ENCODE results near the gene BLACAT1.

The BLACAT1 gene

GRCh38 chr1:205475855-205476254, 20.0 kb upstream of the BLACAT1 start:
- Mint-ChIP-seq H3K4me1 (ENCODE audit: low read depth) (peaks cover 22% of the 10 kb centered on the region), H3K36me3 (peaks cover 7% of the 10 kb centered on the region), H3K27me3 (peaks cover 26% of the 10 kb centered on the region), H3K27ac (no peak overlapping the region), H3K4me3 (no peak overlapping the region), H3K9me3 (ENCODE audit: low read depth) (peaks cover 16% of the 10 kb centered on the region)

GRCh38 chr1:205474571-205474970, 18.7 kb upstream of the BLACAT1 start:
- no peak overlapping the region for H3K27ac Mint-ChIP-seq
- peaks cover 9% of the 10 kb centered on the region for H3K4me1 Mint-ChIP-seq (ENCODE audit: low read depth)
- peaks cover 26% of the 10 kb centered on the region for H3K27me3 Mint-ChIP-seq
- peaks cover 16% of the 10 kb centered on the region for H3K9me3 Mint-ChIP-seq (ENCODE audit: low read depth)
- H3K36me3 Mint-ChIP-seq, result peaks cover 7% of the 10 kb centered on the region
- no peak overlapping the region for H3K4me3 Mint-ChIP-seq

GRCh38 chr1:205473966-205474365, 18.1 kb upstream of the BLACAT1 start:
- peaks cover 16% of the 10 kb centered on the region for H3K9me3 Mint-ChIP-seq (ENCODE audit: low read depth)
- no peak overlapping the region for H3K4me3 Mint-ChIP-seq
- peaks cover 8% of the 10 kb centered on the region for H3K4me1 Mint-ChIP-seq (ENCODE audit: low read depth)
- peaks cover 26% of the 10 kb centered on the region for H3K27me3 Mint-ChIP-seq
- H3K27ac Mint-ChIP-seq, result no peak overlapping the region
- peaks cover 7% of the 10 kb centered on the region for H3K36me3 Mint-ChIP-seq

- Mint-ChIP-seq H3K27me3 (peaks cover 26% of the 10 kb centered on the region), H3K9me3 (ENCODE audit: low read depth) (peaks cover 16% of the 10 kb centered on the region), H3K4me1 (ENCODE audit: low read depth) (peaks cover 8% of the 10 kb centered on the region), H3K4me3 (no peak overlapping the region), H3K36me3 (peaks cover 7% of the 10 kb centered on the region), H3K27ac (no peak overlapping the region)
These were observed 17.6 kb upstream of the BLACAT1 start for GRCh38 chr1:205473475-205473874.

- H3K27me3 Mint-ChIP-seq, result peaks cover 26% of the 10 kb centered on the region
- H3K27ac Mint-ChIP-seq, result no peak overlapping the region
- peaks cover 8% of the 10 kb centered on the region for H3K4me1 Mint-ChIP-seq (ENCODE audit: low read depth)
- H3K36me3 Mint-ChIP-seq, result peaks cover 7% of the 10 kb centered on the region
- H3K4me3 Mint-ChIP-seq, result no peak overlapping the region
- peaks cover 16% of the 10 kb centered on the region for H3K9me3 Mint-ChIP-seq (ENCODE audit: low read depth)
These were observed 17.0 kb upstream of the BLACAT1 start for GRCh38 chr1:205472737-205473441.

- Mint-ChIP-seq H3K27ac (no peak overlapping the region), H3K4me3 (no peak overlapping the region), H3K9me3 (ENCODE audit: low read depth) (peaks cover 6% of the 10 kb centered on the region), H3K4me1 (ENCODE audit: low read depth) (peaks cover 8% of the 10 kb centered on the region), H3K36me3 (peaks cover 6% of the 10 kb centered on the region), H3K27me3 (peaks cover 25% of the 10 kb centered on the region)
These were observed 14.3 kb upstream of the BLACAT1 start for GRCh38 chr1:205470131-205470530.

- no peak overlapping the region for H3K4me3 Mint-ChIP-seq
- no peaks in the 10 kb centered on the region for H3K4me1 Mint-ChIP-seq (ENCODE audit: low read depth)
- H3K36me3 Mint-ChIP-seq, result no peaks in the 10 kb centered on the region
- peaks cover 7% of the 10 kb centered on the region for H3K27me3 Mint-ChIP-seq
- no peak overlapping the region for H3K27ac Mint-ChIP-seq
- no peaks in the 10 kb centered on the region for H3K9me3 Mint-ChIP-seq (ENCODE audit: low read depth)
These were observed 10.9 kb upstream of the BLACAT1 start for GRCh38 chr1:205466595-205467220.

GRCh38 chr1:205465392-205465791, 9.5 kb upstream of the BLACAT1 start:
- H3K27ac Mint-ChIP-seq, result no peak overlapping the region
- H3K4me3 Mint-ChIP-seq, result no peak overlapping the region
- H3K4me1 Mint-ChIP-seq (ENCODE audit: low read depth), result no peaks in the 10 kb centered on the region
- H3K27me3 Mint-ChIP-seq, result peaks cover 11% of the 10 kb centered on the region
- H3K36me3 Mint-ChIP-seq, result no peaks in the 10 kb centered on the region
- no peaks in the 10 kb centered on the region for H3K9me3 Mint-ChIP-seq (ENCODE audit: low read depth)

- Mint-ChIP-seq H3K4me1 (ENCODE audit: low read depth) (peaks cover 12% of the 10 kb centered on the region), H3K27ac (no peak overlapping the region), H3K4me3 (no peak overlapping the region), H3K27me3 (peaks cover 38% of the 10 kb centered on the region), H3K36me3 (no peaks in the 10 kb centered on the region), H3K9me3 (ENCODE audit: low read depth) (no peaks in the 10 kb centered on the region)
These were observed 3.1 kb upstream of the BLACAT1 start for GRCh38 chr1:205458777-205459566.

- Mint-ChIP-seq H3K27me3 (peaks cover 48% of the 10 kb centered on the region), H3K4me1 (ENCODE audit: low read depth) (peaks cover 12% of the 10 kb centered on the region), H3K4me3 (peak overlapping the region; percentile 60)
These were observed 1.3 kb upstream of the BLACAT1 start for GRCh38 chr1:205456868-205457745.

GRCh38 chr1:205456383-205456867, 580 bp upstream of the BLACAT1 start:
- no peaks in the 10 kb centered on the region for H3K9me3 Mint-ChIP-seq (ENCODE audit: low read depth)
- no peak overlapping the region for H3K27ac Mint-ChIP-seq
- peaks cover 47% of the 10 kb centered on the region for H3K27me3 Mint-ChIP-seq
- H3K4me3 Mint-ChIP-seq, result peak overlapping the region; percentile 86
- no peaks in the 10 kb centered on the region for H3K36me3 Mint-ChIP-seq
- peaks cover 12% of the 10 kb centered on the region for H3K4me1 Mint-ChIP-seq (ENCODE audit: low read depth)

More at GRCh38 chr1:205456868-205457745, 1.3 kb upstream of the BLACAT1 start:
- no peaks in the 10 kb centered on the region for H3K36me3 Mint-ChIP-seq
- H3K27ac Mint-ChIP-seq, result no peak overlapping the region
- H3K9me3 Mint-ChIP-seq (ENCODE audit: low read depth), result no peaks in the 10 kb centered on the region

- Mint-ChIP-seq H3K4me3 (no peak overlapping the region), H3K36me3 (no peaks in the 10 kb centered on the region), H3K4me1 (ENCODE audit: low read depth) (peaks cover 12% of the 10 kb centered on the region), H3K27ac (no peak overlapping the region), H3K27me3 (peaks cover 39% of the 10 kb centered on the region), H3K9me3 (ENCODE audit: low read depth) (no peaks in the 10 kb centered on the region)
These were observed 926 bp downstream of the BLACAT1 start for GRCh38 chr1:205454903-205455335.

GRCh38 chr1:205453466-205453865, 2.4 kb downstream of the BLACAT1 start:
- H3K4me1 Mint-ChIP-seq (ENCODE audit: low read depth), result peaks cover 12% of the 10 kb centered on the region
- H3K9me3 Mint-ChIP-seq (ENCODE audit: low read depth), result no peaks in the 10 kb centered on the region
- no peak overlapping the region for H3K27ac Mint-ChIP-seq
- no peaks in the 10 kb centered on the region for H3K36me3 Mint-ChIP-seq
- no peak overlapping the region for H3K4me3 Mint-ChIP-seq
- peaks cover 32% of the 10 kb centered on the region for H3K27me3 Mint-ChIP-seq

GRCh38 chr1:205452933-205453332, 2.9 kb downstream of the BLACAT1 start:
- peaks cover 12% of the 10 kb centered on the region for H3K4me1 Mint-ChIP-seq (ENCODE audit: low read depth)
- H3K4me3 Mint-ChIP-seq, result no peak overlapping the region
- no peaks in the 10 kb centered on the region for H3K9me3 Mint-ChIP-seq (ENCODE audit: low read depth)
- H3K36me3 Mint-ChIP-seq, result no peaks in the 10 kb centered on the region
- peaks cover 28% of the 10 kb centered on the region for H3K27me3 Mint-ChIP-seq
- H3K27ac Mint-ChIP-seq, result no peak overlapping the region
